GM06990 (cell line): ENCODE data around the gene IL32.

ENCODE experiments used
- DNase-seq: peaks from one replicate; pipeline ENCODE4 v3.0.0-alpha.2; 2011; ENCODE audit not compliant: insufficient read length; ENCODE audit errors: extremely low read depth
- H3K27me3 ChIP-seq: replicated peaks from 2 replicates; pipeline ENCODE4 v1.6.0; 2011; ENCODE audit warnings: low read length; ENCODE audit not compliant: control insufficient read depth, insufficient read depth
- H3K36me3 ChIP-seq: 2 replicates; pipeline ENCODE4 v1.5.1; 2011; ENCODE audit warnings: low read length; ENCODE audit not compliant: control insufficient read depth, insufficient read depth
- H3K4me3 ChIP-seq: replicated peaks from 2 replicates; pipeline ENCODE4 v1.5.1; 2011; ENCODE audit warnings: low read depth, mild to moderate bottlenecking, control low read depth, low read length
- TF ChIP-seq, protein P1 (sequence below): IDR thresholded peaks from 2 replicates; pipeline ENCODE4 v1.5.1; 2011; ENCODE audit warnings: low read length, control low read depth, mild to moderate bottlenecking, inconsistent platforms; ENCODE audit not compliant: insufficient read depth, poor library complexity, severe bottlenecking

The IL32 gene

DNA sequence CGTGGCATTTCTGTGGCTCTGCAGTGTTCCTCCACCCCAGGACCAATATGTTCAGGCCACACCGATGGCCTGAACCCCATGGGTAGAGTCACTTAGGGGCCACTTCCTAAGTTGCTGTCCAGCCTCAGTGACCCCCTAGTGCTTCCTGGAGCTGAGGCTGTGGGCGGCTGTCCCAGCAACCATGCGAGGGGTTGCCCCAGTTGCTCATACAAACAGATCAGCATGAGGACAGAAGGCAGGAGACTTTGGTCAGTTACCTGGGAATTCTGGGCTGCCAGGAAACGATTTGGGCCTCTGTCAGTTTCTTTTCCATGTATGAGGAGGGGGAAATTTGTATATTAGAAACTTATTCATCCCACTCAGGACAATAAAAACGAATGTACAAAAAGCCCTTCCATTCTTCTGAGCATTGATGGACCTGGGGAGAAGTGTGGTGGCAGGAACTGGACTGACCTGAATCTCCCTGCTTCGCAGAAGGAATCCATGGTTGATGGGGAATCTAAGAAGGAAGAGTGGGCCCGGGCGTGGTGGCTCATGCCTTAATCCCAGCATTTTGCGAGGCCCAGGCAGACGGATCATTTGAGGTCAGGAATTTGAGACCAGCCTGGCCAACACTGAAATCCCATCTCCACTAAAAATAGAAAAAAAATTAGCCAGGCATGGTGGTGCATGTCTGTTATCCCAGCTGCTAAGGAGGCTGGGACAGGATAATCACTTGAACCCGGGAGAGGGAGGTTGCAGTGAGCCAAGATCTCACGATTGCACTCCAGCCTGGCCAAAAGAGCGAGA lies 4.9 kb upstream of the IL32 start:
- H3K36me3 ChIP-seq = no peaks in the 10 kb centered on the region; the same call in 1 of the 2 replicates
- no peak overlapping the region for H3K4me3 ChIP-seq
- TF ChIP-seq, protein P1, sequence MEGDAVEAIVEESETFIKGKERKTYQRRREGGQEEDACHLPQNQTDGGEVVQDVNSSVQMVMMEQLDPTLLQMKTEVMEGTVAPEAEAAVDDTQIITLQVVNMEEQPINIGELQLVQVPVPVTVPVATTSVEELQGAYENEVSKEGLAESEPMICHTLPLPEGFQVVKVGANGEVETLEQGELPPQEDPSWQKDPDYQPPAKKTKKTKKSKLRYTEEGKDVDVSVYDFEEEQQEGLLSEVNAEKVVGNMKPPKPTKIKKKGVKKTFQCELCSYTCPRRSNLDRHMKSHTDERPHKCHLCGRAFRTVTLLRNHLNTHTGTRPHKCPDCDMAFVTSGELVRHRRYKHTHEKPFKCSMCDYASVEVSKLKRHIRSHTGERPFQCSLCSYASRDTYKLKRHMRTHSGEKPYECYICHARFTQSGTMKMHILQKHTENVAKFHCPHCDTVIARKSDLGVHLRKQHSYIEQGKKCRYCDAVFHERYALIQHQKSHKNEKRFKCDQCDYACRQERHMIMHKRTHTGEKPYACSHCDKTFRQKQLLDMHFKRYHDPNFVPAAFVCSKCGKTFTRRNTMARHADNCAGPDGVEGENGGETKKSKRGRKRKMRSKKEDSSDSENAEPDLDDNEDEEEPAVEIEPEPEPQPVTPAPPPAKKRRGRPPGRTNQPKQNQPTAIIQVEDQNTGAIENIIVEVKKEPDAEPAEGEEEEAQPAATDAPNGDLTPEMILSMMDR = no peak
- H3K27me3 ChIP-seq = no peaks in the 10 kb centered on the region
- DNase-seq = no peak

DNA sequence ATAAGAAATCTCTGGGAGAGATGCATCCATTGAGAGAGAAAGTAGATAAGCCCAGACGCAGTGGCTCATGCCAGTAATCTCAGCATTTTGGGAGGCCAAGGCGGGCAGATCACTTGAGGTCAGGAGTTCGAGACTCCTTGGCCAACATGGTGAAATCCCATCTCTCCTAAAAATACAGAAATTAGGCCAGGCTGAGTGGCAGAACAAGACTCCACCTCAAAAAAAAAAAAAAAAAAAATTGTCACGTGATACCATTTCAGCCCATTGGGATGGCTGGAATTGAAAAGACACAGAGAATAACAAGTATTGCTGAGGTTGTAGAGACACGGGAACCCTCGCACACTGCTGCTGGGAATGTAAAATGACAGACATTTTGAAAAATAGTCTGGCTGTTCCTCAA lies 2.9 kb upstream of the IL32 start:
- no peaks in the 10 kb centered on the region for H3K27me3 ChIP-seq
- TF ChIP-seq, protein P1 = no peak
- no peaks in the 10 kb centered on the region for H3K36me3 ChIP-seq
- no peak for DNase-seq
- no peak overlapping the region for H3K4me3 ChIP-seq

DNA sequence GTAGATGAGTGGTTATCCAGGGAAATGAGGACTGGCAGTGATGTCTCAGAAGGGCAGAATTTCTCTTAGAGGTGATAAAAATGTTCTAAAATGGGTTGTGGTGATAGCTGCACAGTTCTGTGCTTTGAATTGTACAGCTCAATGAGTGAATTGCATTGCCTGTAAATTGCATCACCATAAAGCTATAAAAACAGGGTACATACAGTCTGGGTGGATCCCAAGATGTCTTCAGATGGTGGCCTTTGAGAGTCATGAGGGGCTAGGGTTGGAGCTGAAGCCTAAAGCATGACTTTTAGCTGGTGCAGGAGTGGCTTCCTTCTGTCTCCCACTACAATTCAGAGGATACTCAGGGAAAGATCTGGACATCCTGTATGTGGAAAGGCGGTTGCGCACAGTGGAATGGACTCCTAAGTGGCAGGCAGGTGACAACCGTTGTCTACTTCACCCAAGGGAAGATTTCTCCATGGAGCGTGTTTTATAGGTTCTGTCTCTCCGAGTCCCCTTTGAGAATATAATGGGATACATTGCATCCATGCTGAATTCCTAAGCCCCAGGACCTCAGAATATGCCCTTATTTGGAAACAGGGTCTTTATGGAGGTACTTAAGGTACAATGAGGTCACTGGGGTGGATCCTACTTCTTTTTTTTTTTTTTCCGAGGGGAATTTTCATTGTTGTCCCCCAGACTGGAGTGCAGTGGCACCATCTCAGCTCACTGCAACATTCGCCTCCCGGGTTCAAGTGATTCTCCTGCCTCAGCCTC lies 1.6 kb upstream of the IL32 start:
- DNase-seq = no peak
- H3K27me3 ChIP-seq = no peaks in the 10 kb centered on the region
- TF ChIP-seq, protein P1 = no peak
- no peak overlapping the region for H3K4me3 ChIP-seq
- peaks cover 3% of the 10 kb centered on the region for H3K36me3 ChIP-seq

DNA sequence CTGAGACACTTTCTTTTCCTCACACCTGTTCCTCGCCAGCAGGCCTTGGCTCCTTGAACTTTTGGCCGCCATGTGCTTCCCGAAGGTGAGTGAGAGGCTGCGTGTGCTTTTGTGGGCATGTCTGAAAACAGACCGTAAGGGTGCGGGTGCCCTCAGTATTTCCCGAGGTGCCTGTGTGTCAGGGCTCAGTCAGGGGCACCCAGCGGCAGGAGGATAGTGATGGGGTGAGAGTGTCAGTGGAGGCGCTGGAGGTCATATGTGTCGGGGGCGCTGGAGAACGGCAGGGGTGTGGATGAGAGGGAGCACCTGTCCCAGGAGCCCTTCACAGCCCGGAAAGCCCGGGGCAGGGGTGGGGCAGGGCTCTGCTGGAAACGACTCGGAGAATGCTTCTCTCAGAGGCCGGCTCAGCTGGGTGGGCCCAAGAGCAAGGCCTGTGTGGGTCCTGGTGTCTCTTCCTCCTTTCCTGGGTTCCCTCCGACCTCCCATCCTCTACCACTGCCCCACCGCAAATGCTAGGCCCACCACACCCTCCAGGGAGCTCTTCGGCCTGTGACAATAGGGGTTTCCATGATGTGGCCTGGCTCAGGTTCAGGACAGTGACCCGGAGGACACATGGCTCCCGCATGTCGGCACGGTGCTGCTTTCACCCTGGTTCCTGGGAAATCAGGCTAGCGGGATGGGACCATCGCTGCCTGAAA lies 451 bp downstream of the IL32 start:
- H3K27me3 ChIP-seq = no peaks in the 10 kb centered on the region
- TF ChIP-seq, protein P1 = no peak
- peaks cover 5% of the 10 kb centered on the region for H3K36me3 ChIP-seq
- peak overlapping the region; percentile 65 for H3K4me3 ChIP-seq
- DNase-seq = no peak

DNA sequence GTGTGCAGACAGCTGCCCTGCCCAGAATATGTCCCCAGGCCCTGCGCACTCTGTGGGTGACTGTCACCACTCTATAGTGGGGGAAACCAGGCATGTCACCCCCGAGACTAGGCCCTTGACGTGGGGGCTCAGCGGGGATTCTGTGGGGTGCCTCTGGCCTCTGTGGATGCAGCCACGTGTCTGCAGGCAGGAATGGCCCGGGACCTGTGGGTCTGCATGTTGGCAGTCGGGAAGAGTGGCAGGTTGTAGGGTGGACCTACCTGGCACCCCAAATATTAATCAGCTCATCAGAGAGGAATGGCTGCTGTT lies 954 bp downstream of the IL32 start:
- no peak for DNase-seq

More for the DNA sequence above, 954 bp downstream of the IL32 start:
- Histone ChIP-seq H3K27me3 (no peaks in the 10 kb centered on the region), H3K36me3 (peaks cover 5% of the 10 kb centered on the region), H3K4me3 (peak overlapping the region; percentile 65)
- TF ChIP-seq, protein P1 = no peak
